ENCODE results near the gene CNTNAP5.

DNA sequence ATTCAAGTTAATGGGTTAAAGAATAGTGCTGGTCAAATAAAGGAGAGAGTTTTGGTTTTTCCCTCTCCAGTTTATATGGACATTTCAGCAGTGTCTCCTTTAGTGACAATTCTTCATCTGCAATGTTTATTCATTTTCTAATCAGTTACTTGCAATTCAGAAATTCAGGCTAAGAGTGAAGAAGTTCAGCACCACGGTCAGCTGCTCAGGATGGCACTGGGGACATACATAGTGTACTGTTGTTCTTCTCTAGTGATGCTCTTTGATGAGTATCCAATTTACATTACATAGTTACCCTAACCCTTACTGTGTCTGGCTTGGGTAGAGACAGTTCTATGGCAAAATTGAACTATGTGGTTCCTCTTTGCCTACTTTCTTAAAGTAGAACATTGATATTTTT, 412.7 kb downstream of the CNTNAP5 start:
- TF ChIP-seq, protein P1, sequence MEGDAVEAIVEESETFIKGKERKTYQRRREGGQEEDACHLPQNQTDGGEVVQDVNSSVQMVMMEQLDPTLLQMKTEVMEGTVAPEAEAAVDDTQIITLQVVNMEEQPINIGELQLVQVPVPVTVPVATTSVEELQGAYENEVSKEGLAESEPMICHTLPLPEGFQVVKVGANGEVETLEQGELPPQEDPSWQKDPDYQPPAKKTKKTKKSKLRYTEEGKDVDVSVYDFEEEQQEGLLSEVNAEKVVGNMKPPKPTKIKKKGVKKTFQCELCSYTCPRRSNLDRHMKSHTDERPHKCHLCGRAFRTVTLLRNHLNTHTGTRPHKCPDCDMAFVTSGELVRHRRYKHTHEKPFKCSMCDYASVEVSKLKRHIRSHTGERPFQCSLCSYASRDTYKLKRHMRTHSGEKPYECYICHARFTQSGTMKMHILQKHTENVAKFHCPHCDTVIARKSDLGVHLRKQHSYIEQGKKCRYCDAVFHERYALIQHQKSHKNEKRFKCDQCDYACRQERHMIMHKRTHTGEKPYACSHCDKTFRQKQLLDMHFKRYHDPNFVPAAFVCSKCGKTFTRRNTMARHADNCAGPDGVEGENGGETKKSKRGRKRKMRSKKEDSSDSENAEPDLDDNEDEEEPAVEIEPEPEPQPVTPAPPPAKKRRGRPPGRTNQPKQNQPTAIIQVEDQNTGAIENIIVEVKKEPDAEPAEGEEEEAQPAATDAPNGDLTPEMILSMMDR (IDR thresholded peaks at IDR 0.05): no peak
- TF ChIP-seq POLR2A (IDR thresholded peaks at IDR 0.05): no peak
